ENCODE data around the gene GRWD1.
A peak's percentile ranks its signal among the peaks of the same experiment; 100 is the strongest.

DNA sequence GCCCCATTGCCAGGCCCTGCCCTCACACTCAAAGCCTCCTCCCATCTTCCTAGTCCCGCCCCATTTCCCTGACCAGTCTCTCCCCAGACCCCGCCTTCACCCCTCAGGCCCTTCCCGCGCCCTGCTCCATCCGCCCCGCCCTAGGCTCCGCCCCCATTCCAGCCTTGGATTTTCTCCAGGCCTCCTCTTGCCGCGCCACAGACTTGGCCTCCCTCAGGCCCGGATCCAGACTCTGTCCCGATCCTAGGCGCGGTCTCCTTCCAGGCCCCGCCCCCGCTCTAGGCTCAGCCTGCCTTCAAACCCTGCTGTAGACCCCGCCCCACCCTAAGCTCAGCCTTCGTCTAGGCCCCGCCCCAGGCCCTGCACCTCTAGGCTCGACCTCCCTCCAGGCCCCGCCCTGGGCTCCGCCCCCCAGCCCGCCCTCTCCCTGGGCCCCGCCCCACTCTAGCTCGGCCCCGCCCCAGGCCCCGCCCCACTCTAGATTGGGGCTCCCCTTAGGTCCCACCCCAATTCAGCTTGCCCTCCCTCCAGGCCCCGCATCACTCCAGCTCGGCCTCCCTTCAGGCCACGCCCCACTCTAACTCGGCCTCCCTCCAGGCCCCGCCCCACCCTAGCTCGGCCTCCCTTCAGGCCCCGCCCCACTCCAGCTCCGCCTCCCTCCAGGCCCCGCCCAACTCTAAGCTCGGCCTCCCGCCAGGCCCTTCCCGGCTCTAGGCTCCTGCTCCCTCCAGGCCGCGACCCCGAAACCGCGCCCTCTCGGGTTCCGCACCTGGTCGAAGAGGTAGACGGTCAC is 47.3 kb downstream of the GRWD1 start:
- TF ChIP-seq POLR2AphosphoS5 (IDR thresholded peaks at IDR 0.05; ENCODE audit: insufficient read depth in 1 of 2, low read depth in 1 of 2): peak; percentile 51 to 85
- TF ChIP-seq, protein P1, sequence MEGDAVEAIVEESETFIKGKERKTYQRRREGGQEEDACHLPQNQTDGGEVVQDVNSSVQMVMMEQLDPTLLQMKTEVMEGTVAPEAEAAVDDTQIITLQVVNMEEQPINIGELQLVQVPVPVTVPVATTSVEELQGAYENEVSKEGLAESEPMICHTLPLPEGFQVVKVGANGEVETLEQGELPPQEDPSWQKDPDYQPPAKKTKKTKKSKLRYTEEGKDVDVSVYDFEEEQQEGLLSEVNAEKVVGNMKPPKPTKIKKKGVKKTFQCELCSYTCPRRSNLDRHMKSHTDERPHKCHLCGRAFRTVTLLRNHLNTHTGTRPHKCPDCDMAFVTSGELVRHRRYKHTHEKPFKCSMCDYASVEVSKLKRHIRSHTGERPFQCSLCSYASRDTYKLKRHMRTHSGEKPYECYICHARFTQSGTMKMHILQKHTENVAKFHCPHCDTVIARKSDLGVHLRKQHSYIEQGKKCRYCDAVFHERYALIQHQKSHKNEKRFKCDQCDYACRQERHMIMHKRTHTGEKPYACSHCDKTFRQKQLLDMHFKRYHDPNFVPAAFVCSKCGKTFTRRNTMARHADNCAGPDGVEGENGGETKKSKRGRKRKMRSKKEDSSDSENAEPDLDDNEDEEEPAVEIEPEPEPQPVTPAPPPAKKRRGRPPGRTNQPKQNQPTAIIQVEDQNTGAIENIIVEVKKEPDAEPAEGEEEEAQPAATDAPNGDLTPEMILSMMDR (IDR thresholded peaks at IDR 0.05): no peak

Measured in vagina (tissue), 2 donors.